ENCODE measurements around the gene SUSD6.

DNA sequence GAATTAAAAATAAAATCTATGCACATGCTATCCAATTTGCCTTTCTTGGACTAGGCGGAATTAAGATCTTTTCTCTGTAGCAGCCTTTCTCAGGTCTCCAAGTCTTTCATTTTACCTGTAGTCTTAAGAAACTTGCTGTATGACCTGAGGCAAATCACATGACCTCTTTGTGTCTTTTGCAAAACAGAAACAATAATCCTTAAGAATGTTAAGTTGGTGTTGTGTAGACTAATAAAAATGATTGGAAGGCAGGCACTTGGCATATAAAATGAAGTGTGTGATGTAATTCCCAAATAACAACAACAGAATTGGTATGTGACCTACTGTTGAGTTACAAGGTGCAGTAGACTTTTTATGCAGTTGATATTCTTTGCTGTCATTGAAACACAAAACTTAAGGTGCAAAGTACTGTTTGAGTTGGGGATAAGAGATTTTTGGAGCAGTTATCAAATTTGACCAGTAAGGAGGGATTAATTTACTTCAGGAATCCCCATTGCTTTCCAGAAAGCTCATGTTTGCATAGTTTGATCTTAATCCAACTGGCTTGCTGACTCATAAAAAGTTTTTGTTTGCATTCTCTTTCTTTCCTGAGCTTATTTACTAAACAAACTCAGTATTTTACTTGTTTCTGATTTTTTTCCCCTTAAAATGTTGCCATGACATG, 51.4 kb downstream of the SUSD6 start:
- TF ChIP-seq, protein P1, sequence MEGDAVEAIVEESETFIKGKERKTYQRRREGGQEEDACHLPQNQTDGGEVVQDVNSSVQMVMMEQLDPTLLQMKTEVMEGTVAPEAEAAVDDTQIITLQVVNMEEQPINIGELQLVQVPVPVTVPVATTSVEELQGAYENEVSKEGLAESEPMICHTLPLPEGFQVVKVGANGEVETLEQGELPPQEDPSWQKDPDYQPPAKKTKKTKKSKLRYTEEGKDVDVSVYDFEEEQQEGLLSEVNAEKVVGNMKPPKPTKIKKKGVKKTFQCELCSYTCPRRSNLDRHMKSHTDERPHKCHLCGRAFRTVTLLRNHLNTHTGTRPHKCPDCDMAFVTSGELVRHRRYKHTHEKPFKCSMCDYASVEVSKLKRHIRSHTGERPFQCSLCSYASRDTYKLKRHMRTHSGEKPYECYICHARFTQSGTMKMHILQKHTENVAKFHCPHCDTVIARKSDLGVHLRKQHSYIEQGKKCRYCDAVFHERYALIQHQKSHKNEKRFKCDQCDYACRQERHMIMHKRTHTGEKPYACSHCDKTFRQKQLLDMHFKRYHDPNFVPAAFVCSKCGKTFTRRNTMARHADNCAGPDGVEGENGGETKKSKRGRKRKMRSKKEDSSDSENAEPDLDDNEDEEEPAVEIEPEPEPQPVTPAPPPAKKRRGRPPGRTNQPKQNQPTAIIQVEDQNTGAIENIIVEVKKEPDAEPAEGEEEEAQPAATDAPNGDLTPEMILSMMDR (IDR thresholded peaks at IDR 0.05): no peak
- TF ChIP-seq POLR2A (IDR thresholded peaks at IDR 0.05): no peak
